ENCODE data around the gene GRIA2.
"Not testable (repeated sequence)": the region's sequence is repeated elsewhere in the genome, so short reads cannot be mapped to it uniquely, and the experiment has no call there.

Gene GRIA2

GRCh38 chr4:157258165-157258564 lies 37.6 kb downstream of the GRIA2 start:
- DNase-seq (ENCODE audit: low read depth, low spot score), result not testable (repeated sequence)

- no peak for DNase-seq (ENCODE audit: low read depth, low spot score)
Measured at GRCh38 chr4:157265281-157265680, 44.8 kb downstream of the GRIA2 start.

- no peak for DNase-seq (ENCODE audit: low read depth, low spot score)
Measured at GRCh38 chr4:157270108-157270507, 49.6 kb downstream of the GRIA2 start.

- no peak for DNase-seq (ENCODE audit: low read depth, low spot score)
Measured at GRCh38 chr4:157270552-157270951, 50.0 kb downstream of the GRIA2 start.

- no peak for DNase-seq (ENCODE audit: low read depth, low spot score)
Measured at GRCh38 chr4:157271166-157271869, 50.8 kb downstream of the GRIA2 start.

GRCh38 chr4:157280673-157281072 lies 60.1 kb downstream of the GRIA2 start:
- no peak for DNase-seq (ENCODE audit: low read depth, low spot score)

- no peak for DNase-seq (ENCODE audit: low read depth, low spot score)
Measured at GRCh38 chr4:157282019-157282418, 61.5 kb downstream of the GRIA2 start.

GRCh38 chr4:157287445-157287844 lies 66.9 kb downstream of the GRIA2 start:
- DNase-seq (ENCODE audit: low read depth, low spot score), result no peak

- no peak for DNase-seq (ENCODE audit: low read depth, low spot score)
Measured at GRCh38 chr4:157290622-157291021, 70.1 kb downstream of the GRIA2 start.

- DNase-seq (ENCODE audit: low read depth, low spot score), result no peak
Measured at GRCh38 chr4:157291071-157291470, 70.5 kb downstream of the GRIA2 start.

- no peak for DNase-seq (ENCODE audit: low read depth, low spot score)
Measured at GRCh38 chr4:157293673-157294072, 73.1 kb downstream of the GRIA2 start.

GRCh38 chr4:157294575-157294974 lies 74.0 kb downstream of the GRIA2 start:
- no peak for DNase-seq (ENCODE audit: low read depth, low spot score)

- no peak for DNase-seq (ENCODE audit: low read depth, low spot score)
Measured at GRCh38 chr4:157300701-157301100, 80.2 kb downstream of the GRIA2 start.

GRCh38 chr4:157303471-157303960 lies 83.0 kb downstream of the GRIA2 start:
- DNase-seq (ENCODE audit: low read depth, low spot score), result no peak

- no peak for DNase-seq (ENCODE audit: low read depth, low spot score)
Measured at GRCh38 chr4:157304769-157305168, 84.2 kb downstream of the GRIA2 start.

GRCh38 chr4:157312702-157313101 lies 92.2 kb downstream of the GRIA2 start:
- DNase-seq (ENCODE audit: low read depth, low spot score), result no peak

GRCh38 chr4:157314906-157315305 lies 94.4 kb downstream of the GRIA2 start:
- no peak for DNase-seq (ENCODE audit: low read depth, low spot score)

GRCh38 chr4:157315968-157316367 lies 95.4 kb downstream of the GRIA2 start:
- no peak for DNase-seq (ENCODE audit: low read depth, low spot score)

GRCh38 chr4:157320092-157320491 lies 99.6 kb downstream of the GRIA2 start:
- DNase-seq (ENCODE audit: low read depth, low spot score), result no peak

- DNase-seq (ENCODE audit: low read depth, low spot score), result no peak
Measured at GRCh38 chr4:157327666-157328065, 107.1 kb downstream of the GRIA2 start.

GRCh38 chr4:157357887-157358286 lies 137.4 kb downstream of the GRIA2 start:
- no peak for DNase-seq (ENCODE audit: low read depth, low spot score)

GRCh38 chr4:157358439-157358838 lies 137.9 kb downstream of the GRIA2 start:
- no peak for DNase-seq (ENCODE audit: low read depth, low spot score)

- no peak for DNase-seq (ENCODE audit: low read depth, low spot score)
Measured at GRCh38 chr4:157358851-157359250, 138.3 kb downstream of the GRIA2 start.

GRCh38 chr4:157363360-157363759 lies 142.8 kb downstream of the GRIA2 start:
- no peak for DNase-seq (ENCODE audit: low read depth, low spot score)

All from smooth muscle cell of the brain vasculature (primary cell).